Right kidney (tissue), 1 donor: ENCODE results near the gene LRP2BP.
"Not testable (repeated sequence)": the region's sequence is repeated elsewhere in the genome, so short reads cannot be mapped to it uniquely, and the experiment has no call there.

Experiments used
- DNase-seq: peaks from one replicate; pipeline ENCODE4 v3.0.0-alpha.2; 2016

LRP2BP gene

DNA sequence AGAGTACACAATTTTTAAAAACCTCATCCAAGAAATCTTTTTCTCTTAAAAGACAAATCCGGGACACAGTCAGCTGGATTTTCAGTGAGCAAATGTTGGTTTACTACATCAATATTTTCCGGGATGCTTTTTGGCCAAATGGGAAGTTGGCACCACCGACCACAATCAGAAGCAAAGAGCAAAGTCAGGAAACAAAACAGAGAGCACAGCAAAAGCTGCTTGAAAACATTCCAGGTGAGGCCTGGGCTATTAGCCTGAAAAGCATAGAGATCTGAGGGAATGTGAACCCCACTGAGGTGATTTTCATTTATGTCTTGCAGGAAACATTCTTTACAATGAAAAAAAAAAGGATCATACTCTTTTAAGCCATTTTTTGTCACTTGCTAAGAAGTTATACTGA, 33.9 kb downstream of the LRP2BP start:
- DNase-seq, result no peak

DNA sequence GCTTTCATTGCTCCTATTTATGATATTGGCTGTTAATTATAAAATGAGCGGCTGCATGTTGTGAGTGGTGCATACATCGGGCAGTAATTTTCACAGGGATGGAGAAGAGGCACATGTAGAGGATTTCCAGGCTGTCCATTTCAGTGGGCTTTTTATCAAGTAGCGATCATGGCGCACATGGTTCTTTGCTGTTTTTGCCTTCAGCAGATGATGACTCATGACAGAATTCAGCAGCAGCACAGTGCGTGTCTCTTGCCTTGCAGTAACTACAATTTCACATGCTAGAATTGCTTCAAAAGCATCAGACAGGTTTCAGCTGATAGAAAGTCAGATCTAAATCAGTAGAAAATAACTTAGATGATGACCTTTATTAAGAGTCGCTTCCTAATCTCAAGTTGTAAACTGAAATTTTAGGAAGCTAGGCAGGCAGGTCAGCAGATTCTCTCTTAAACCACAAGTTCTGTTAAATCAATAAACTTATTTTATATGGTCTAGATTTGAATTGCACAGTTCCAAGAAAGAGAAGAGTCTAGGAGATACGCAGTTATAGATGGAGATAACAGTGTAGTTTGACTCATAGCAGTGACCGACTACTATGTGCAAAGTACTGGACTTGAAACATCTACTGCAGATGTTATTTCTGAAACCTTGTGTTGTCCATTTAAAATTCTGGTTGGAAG, 35.8 kb downstream of the LRP2BP start:
- DNase-seq, result no peak

DNA sequence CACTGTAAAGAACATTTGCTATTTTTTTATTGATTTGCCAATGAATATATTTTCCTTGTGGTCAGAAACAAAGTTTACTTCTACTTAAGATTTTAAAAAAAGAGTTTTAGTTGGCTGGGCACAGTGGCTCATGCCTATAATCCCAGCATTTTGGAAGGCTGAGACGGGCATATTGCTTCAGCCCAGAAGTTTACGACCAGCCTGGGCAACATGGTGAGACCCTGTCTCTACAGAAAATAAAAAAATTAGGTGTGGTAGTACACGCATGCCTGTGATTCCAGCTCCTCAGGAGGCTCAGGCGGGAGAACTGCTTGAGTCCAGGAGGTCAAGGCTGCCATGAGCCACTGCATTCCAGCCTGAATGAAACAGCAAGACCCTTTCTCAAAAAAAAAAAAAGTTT, 36.8 kb downstream of the LRP2BP start:
- no peak for DNase-seq

DNA sequence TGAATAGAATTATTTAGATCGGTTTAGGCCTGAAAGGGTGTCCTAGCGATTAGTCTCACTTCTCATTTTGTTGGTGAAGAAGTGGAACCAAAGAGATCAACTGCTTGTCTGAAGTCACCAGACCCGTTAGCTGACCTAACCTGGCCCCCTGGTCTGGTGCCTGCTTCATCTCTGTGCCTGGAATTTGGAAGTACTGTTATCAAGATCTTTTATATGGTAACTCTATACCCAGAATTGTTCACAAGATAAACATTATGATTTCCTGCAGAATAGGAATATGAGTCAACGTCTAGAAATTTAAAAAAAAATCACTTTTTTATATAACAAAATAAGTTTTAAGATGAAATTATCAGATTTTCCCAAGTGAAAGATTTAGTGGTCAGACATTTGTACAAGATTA, 37.2 kb downstream of the LRP2BP start:
- DNase-seq, result no peak

DNA sequence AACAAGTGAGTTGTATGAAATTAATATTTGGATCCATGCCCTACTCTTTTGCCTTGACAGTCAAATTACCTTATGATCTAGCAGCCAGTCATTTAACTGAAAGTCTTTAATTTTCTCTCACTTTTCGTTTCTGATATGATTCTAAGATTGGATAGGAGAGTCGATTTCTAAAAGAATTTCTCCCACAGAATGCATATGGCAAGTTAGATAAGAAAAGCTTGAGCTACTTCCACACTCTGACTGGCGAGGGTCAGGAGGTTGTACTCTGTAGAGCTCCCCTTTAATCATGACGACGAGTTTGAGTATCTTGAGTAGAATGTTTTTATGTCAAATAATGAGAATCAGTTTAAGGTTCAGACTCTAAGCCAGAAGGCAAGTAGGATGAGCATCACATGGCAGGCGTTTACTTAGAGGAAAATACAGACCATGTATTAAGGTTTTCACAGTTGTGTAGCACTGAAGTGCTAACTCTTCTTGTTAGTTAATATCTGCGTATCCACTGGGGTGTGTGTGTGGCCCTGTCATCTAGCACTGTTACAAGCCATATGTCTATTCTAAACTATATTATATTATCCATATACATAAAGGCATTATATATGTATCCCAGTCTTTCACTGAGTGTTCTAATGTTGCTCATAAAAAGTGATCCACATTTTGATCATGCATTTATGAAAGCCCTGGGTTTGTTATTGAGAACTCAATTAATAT, 37.8 kb downstream of the LRP2BP start:
- DNase-seq, result no peak

DNA sequence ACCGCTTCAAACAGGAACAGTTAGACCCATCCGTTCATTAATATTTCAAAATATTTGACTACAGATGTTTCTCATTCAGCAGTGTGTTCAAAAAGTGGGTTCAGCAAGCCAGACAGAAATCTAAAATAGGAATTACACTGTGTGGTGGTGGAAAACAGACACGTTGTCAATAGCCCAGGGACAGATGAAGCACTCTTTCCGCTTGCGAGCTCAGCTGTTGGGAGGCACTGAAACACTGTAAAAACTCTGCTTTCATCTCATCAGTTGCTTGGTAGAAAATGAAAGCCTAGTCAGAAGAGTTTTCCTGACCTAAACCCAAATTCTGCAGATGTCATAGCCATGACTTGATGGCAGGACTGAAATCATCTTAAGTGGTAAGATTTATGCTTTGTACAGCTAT, 38.5 kb downstream of the LRP2BP start:
- no peak for DNase-seq

DNA sequence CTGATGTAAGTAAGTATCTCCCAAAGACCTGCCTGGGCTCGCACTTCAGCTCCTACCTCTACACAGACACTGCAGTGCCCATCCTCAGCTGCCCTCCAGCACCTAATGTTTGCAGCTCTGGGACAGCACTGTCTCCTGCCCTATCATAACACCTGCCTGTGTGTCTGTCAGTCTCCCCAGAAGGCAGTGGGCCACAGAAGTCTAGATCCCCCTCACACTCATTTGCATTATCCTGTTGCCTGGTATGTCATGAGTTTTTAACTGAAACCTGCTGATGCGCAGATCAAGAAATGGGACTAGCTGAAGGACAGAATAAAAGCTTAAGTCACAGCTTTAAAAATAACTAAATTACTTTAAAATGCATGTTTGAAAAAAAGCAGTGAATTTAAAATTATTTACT, 43.0 kb downstream of the LRP2BP start:
- DNase-seq, result no peak

DNA sequence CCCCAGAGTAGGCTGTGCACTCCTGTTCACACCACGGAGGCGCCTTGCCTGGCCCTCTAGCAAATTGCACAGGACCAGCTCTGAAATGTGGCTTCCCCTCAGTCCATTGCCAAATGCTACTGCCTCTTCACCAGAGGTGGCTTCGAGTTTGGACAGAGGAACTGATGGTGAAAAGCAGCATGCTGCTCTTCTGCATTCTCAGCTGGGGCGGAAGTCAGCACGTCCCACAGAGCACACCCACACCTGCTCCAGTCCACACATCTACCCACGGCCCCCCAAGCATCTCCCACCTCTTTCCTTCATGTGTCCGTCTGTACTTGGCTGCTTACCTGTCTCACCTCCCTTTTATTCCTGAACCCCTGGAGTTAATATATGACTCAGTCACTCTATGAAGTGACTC, 43.5 kb downstream of the LRP2BP start:
- DNase-seq, result no peak

DNA sequence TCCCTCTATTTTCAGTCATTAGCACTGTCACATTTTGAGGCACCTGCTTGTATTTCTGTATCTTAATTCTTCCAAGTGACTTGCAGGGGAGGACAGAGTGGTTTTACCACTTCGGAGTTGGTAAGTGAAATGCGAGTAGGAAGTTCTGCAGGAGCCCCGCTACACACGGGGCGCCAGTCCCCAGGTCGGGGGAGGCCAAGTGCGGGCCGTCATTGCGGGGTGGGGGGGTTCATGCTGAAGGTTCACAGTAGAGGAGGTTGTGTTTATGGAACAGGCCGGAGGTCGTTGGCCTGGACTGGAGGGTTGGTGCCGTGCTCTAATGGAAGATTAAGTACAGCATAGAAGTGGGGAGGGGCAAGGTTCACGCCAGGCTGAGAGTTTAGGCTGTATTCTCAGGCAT, 44.0 kb downstream of the LRP2BP start:
- DNase-seq, result no peak

DNA sequence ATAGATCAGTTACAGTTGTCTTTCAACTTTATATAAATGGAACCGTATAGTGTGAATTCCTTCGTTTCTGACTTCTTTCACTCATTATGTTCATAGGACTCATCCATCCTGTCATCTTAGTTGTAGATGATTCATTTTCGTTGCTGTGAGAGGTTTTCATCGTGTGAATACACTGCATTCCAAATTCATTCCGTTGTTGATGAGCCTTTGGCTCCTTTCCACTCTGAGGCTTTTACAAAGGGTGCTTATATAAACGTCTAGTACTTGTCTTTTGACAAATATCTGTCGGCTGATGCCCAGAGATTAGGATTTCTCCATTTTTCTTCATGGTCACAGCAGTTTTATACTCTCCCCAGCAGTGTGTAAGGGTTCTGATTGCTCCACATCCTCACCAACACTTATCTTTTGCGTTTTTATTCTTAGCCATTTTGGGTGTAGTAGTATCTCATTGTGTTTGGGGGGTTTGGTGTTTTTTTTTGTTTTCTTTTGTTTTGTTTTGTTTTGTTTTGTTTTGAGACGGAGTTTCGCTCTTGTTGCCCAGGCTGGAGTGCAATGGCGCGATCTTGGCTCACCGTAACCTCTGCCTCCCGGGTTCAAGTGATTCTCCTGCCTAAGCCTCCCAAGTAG, 48.6 kb downstream of the LRP2BP start:
- DNase-seq, result no peak

DNA sequence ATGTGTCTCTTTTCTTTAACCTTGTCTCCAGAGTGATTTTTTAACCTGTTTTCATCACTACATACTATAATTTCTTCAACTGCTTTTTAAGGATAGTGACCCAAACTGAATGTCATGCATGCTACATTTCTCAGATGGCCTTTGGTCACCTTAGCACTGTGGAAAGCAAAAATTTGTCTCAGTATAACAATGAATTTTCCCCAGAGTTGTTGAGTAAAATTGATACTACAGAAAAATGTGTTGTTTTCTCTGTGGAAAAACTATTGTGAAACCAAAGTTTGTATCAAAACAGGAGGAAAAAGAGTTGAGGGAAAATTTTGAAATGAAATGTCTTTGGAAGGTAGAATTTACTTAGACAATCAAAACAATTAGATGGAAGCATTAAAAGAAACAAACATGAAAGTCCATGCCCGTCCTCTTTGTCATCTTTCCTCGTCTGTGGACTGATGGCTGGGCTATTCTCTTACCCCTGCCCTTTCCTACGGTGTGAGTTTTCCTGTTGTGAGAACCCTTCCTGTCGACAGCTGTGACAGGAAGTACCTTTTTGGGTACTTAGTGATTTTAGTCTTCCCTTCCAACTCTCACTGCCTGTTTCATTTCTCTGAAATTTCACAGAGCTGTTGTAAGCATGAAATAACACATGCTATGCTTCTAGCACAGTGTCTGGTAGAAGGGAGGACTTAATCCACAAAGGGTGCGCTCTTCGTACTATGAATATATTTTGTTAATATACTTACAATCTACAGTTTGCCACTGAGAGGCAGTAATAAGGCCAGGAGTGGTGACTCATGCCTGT, 50.8 kb downstream of the LRP2BP start:
- no peak for DNase-seq

DNA sequence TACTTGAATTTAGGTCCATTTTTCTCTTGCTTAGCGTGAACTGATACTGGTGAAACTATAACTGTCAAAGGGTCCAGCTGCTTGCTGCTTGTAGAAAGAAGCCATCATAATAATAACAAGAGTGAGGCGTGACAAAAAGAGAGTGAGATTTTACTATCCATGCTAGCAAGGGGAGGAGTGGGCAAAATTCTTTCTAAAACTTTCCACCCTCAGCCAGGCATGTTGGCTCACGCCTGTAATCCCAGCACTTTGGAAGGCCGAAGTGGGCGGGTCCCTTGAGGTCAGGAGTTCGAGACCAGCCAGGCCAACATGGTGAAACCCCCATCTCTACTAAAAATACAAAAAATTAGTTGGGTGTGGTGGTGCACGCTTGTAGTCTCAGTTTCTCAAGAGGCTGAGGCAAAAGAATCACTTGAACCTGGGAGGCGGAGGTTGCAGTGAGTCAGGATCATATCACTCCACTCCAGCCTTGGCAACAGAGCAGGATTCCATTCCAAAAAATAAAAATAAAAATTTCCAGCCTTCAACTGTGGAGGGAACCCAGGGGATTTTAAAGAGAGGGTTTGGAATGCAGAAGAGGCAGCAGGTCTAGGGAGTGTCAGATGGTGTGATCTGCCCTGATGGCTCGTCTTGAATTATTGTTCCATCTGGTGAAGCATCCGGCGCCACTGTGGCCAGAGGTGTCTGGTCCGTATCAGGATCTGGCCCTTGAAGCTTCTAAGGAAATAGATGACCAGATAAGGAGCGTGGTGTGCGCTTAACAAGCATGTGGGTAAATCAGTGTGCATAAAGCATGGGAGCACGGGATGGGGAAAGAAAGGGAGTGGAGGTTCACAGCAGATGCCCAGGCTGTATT, 51.8 kb downstream of the LRP2BP start:
- peak; percentile 25 for DNase-seq

DNA sequence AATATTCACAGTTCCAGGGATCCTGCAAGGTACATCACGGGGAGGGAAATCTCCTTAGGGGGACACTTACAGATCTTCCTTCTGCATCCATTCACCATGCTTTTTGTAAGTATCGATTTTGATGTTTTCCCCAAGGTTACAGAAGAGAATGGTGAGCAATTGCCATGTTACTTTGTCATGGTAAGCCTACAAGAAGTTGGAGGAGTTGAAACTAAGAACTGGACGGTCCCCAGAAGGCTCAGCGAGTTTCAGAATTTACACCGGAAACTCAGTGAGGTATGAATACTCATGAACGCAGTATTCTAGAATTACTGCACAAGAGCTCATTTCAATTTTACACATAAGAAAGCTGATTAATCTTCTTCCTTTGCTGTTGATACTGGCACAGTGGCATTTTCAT, 53.9 kb downstream of the LRP2BP start:
- no peak for DNase-seq

DNA sequence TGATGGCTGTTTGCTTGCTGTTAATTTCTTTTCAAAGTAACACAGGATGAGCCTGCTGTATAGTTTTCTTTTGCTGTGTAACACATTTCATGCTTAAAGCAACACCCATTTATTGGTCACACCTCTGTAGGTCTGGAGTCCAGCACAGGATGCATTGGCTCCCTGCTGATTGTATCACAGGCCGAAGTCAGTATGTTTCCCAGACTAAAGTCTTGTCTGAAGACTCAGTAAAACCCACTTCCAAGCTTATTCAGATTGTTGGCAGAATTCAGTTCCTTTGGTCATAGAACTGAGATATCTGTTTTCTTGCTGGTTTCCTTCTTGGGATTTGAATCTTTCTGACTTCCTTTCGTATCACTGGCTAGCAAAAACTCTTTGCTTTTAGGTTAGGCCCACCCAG, 54.3 kb downstream of the LRP2BP start:
- DNase-seq, result no peak

DNA sequence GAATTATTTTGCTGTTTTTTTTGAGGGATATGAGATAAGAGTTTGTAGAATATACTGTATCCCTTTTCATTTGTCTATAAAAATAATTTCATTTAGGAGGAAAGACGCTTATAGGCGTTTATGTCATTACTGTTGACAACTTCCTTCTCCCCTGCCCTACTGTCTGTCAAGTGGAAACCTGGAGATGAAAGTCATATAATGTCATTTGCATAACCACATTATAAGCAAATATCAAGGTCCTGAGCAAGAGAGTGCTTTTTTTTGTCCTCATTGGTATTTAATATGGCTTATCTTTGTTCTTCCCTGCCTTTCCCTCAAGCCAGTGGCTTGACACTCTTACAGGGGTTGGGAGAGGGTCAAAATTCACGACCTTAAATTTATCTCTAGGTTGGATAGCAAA, 55.8 kb downstream of the LRP2BP start:
- DNase-seq, result no peak

DNA sequence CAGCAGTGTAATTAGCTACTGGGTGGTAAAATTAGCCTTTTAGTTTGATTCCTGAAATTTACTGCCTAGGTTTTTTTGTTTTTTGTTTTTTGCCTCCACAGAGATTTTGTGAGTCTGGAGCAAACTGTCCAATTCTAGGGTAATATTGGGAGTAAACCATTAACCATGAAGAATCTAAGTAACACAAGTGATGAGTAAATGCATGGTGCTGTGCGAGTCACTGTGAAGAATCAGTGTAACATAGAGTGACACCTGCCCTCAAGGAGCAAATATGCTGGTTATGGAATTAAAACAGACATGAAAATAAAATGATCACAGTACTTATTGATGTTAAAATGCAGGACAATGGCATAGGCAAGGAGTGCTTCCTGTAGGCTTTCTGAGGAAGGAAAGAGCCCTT, 60.1 kb downstream of the LRP2BP start:
- DNase-seq, result no peak

DNA sequence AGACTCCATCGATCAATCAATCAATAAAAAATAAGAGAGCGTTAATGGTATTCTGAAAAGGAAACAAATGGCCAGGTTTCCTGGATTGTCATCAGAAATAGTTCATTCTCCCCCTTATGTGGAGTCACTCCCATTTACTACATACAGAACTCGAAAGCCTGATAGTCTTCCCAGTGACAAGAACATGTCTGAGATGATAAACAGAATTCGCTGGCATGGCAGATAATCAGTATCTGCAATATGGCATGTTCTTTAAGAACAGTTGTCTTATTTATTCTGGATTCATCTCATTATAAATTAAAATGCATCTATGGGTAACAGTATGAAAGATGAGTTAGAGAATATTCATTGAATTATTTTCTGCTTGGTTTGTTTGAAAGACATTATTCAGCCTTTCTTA, 61.4 kb downstream of the LRP2BP start:
- no peak for DNase-seq

DNA sequence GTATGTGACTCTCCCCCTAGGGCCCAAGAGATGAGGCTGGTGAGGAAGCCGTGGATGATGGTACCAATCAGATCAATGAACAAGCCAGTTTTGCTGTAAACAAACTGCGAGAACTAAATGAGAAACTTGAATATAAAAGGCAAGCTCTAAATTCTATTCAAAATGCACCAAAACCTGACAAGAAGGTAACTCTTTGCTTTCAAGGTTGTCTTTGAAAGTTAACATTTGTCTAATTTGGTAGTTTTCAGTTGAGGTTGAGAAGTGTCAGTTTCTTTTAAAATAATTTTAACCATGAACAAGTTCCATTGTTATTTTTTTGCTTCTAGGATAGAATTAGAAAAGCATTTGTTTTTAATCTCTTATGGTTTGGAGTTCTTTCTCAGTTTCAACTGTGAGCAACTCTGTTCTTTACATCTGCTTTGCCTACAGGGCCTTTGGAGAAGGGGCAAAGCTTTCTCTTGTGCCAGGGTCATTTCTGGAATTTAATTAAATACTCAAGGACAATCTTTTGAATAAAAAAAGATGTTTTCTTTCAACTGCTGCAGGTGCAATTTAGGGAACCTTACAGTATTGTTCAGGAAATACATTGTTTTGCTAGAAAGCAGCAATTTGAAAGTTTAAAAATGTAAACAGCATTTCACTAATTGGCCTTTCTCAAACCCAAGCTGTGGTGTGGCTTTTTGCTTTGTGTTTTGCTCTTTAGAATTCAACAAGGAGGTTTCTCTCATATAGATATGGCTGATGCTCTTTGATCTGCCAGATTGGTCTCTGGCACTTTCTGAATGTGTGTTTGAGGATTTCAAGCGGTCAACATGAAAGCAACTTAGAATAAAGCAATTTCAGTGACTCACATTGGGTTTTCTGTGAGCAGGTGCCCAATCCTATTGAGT, 62.9 kb downstream of the LRP2BP start:
- DNase-seq, result no peak

DNA sequence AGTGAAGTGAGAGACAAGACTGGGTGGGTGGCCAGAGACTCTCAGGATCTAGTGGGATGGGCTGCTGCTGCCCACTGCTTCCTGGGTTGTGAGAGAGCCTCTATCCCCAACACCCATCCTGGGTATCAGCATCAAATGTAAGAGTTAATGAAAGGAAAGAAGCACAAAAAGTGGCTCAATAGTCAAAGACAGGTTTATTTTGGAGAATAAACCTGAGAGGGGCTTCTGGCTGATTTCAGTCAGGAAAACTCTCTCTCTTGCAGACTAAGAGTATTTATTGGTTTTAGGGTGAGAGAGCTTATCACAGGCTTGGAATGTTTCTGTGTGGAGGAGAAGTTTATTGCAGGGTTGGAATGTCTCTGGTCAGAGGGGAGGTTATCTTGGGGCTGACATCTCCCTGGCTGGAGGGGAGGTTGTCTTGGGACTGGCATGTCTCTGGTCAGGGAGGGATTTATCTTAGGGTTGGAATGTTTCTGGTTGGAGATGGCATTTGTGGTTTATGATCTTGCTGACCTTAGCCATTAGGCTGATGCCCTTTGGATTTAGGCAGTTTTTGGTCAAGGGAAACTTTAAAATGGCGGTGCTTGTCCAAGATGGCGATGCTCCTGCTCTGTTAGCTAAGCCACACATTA, 65.7 kb downstream of the LRP2BP start:
- not testable (repeated sequence) for DNase-seq

DNA sequence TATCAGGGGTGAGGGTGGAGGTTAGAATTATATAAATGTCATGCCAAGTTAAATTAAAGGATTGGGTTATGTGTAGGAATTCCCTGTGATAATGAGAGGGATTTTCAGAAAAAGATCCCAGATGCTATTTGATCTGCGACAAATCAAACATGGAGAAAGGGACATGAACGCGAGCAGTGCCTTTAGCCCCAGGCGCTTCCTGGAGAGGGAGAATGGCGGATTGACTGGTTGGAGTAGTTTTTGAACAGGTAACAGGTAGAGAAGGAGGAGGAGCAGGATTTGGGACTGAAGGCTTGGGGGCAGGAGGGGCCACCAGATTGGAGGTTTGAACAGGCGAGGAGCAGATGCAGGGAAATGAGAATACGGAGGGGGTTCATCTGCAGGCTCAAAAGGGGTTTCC, 67.1 kb downstream of the LRP2BP start:
- no peak for DNase-seq

DNA sequence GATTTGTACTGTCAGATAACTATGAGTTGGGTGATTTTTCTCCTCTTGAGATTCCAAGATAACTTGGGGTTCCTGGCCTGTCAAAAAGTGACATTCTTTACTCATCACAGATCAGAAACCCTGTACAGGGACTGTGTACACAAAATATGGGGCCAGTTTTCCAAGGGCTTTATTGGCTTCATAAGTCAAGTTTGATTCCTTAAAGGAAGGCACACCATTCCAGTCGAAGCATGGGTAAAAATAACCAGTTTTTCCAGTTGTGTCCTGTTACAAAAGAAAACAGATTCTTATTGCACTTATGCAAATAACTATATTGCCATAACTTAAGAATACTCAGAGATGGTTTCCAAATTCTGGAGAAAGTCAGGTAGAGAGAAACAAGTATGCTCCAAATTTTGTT, 70.0 kb downstream of the LRP2BP start:
- DNase-seq, result not testable (repeated sequence)
